Measurements from ENCODE around the gene HAVCR2.

The HAVCR2 gene

DNA sequence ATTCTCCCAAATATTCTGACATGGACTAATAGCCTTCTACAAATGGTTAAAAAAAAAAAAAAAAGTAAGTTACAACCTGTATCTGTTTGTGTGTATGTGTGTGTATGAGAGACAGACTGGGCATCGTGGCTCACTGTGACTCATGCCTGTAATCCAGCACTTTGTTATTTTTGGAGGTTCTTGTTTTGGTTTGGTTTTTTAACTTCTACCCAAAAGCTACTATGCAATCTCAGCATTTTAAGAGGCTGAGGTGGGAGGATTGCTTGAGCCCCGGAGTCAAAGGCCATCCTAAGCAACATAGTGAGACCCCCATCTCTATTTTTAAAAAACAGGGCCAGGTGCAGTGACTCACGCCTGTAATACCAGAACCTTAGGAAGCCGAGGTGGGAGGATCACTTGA, 32.3 kb downstream of the HAVCR2 start:
- DNase-seq (ENCODE audit: extremely low read depth, low read depth) = peak; percentile 16
- TF ChIP-seq, protein P1, sequence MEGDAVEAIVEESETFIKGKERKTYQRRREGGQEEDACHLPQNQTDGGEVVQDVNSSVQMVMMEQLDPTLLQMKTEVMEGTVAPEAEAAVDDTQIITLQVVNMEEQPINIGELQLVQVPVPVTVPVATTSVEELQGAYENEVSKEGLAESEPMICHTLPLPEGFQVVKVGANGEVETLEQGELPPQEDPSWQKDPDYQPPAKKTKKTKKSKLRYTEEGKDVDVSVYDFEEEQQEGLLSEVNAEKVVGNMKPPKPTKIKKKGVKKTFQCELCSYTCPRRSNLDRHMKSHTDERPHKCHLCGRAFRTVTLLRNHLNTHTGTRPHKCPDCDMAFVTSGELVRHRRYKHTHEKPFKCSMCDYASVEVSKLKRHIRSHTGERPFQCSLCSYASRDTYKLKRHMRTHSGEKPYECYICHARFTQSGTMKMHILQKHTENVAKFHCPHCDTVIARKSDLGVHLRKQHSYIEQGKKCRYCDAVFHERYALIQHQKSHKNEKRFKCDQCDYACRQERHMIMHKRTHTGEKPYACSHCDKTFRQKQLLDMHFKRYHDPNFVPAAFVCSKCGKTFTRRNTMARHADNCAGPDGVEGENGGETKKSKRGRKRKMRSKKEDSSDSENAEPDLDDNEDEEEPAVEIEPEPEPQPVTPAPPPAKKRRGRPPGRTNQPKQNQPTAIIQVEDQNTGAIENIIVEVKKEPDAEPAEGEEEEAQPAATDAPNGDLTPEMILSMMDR (IDR thresholded peaks at IDR 0.05; ENCODE audit: low read depth, low read length, missing control alignments) = no peak
- H3K4me3 ChIP-seq (replicated peaks; ENCODE audit: low read depth, low read length) = no peak overlapping the region

DNA sequence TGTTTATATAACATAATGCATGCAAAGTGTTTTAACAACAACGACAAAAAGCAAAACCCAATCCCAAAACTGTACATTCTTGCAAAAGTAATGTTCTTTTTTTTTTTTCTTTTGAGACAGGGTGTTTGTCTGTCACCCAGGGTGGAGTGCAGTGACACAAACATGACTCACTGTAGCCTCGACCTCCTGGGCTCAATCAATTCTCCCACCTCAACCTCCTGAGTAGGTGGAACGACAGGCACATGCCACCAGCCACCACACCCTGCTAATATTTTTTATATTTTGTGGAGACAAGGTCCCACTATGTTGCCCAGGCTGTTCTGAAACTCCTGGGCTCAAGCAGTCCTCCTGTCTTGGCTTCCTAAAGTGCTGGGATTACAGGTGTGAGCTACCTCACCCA, 36.3 kb downstream of the HAVCR2 start:
- no peak overlapping the region for H3K4me3 ChIP-seq (replicated peaks; ENCODE audit: low read depth, low read length)
- TF ChIP-seq, protein P1 (IDR thresholded peaks at IDR 0.05; ENCODE audit: low read depth, low read length, missing control alignments) = no peak
- DNase-seq (ENCODE audit: extremely low read depth, low read depth) = no peak

DNA sequence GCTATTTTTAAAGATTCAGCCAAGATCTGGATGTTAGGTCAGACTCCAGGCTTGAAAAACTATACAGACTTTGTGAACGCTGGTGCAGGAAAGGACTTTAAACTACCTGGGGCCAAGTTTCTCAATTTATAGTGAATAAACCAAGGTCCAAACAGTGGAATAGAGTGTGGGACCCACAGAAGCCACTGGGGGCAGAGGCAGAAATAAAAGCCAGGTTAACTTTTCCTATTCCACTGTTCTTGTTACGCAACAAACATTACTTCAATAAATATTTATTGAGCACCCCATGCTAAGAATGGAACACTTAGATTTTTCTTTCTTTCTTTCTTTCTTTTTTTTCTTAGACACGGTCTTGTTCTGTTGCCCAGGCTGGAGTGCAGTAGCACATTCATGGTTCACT, 38.9 kb downstream of the HAVCR2 start:
- H3K4me3 ChIP-seq (replicated peaks; ENCODE audit: low read depth, low read length) = no peak overlapping the region
- DNase-seq (ENCODE audit: extremely low read depth, low read depth) = no peak
- TF ChIP-seq, protein P1 (IDR thresholded peaks at IDR 0.05; ENCODE audit: low read depth, low read length, missing control alignments) = no peak

DNA sequence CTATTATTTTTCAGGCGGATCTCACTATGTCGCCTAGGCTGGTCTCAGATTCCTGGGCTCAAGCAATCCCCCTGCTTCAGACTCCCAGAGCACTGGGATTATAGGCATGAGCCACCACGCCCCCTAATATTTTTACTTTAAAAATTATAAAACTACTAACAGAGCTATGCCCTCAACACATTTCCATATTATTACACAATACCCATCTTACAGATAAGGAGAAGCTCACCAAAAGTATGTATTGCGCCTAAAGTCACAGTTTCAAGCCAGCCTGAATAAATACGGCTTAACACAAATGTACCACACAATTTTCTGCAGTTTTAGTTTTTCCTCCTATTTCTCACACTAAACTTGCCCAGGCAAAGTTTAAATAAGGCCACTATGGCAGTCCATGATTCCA, 40.1 kb downstream of the HAVCR2 start:
- no peak overlapping the region for H3K4me3 ChIP-seq (replicated peaks; ENCODE audit: low read depth, low read length)
- no peak for DNase-seq (ENCODE audit: extremely low read depth, low read depth)
- TF ChIP-seq, protein P1 (IDR thresholded peaks at IDR 0.05; ENCODE audit: low read depth, low read length, missing control alignments) = no peak

DNA sequence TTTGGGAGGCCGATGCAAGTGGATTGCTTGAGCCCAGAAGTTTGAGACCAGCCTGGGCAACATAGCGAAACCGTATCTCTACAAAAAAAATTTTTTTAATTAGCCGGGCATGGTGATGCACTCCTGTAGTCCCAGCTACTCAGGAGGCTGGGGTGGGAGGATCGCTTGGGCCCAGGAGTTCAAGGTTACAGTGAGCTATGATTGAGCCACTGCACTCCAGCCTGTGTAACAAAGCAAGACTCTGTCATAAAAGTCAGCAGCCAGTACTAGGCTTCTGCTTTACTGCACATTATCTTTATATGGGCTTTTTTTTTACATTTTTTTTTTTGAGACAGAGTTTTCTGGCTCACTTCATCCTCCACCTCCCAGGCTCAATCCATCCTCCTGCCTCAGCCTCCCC, 40.5 kb downstream of the HAVCR2 start:
- DNase-seq (ENCODE audit: extremely low read depth, low read depth) = no peak

DNA sequence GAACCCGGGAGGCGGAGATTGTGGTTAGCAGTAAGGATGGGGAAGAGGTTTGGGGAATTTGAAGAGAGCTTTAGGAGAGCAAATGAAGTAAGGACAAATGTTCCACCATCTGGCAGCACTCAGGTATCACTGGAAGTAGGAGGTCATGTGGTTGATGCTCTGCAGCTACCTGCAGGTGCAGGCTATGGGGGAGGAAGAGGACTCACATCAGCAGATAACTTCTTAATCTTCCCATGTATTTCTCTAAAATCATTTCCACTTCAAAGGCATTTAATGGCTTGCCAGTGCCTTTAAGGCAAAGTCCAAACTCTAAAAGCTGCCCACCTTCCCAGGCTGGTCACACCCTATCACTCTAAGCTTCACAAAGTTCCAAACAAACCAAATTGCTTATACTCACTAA, 41.8 kb downstream of the HAVCR2 start:
- TF ChIP-seq, protein P1 (IDR thresholded peaks at IDR 0.05; ENCODE audit: low read depth, low read length, missing control alignments) = no peak
- no peak for DNase-seq (ENCODE audit: extremely low read depth, low read depth)
- H3K4me3 ChIP-seq (replicated peaks; ENCODE audit: low read depth, low read length) = no peak overlapping the region

More for the DNA sequence above, 40.5 kb downstream of the HAVCR2 start:
- no peak overlapping the region for H3K4me3 ChIP-seq (replicated peaks; ENCODE audit: low read depth, low read length)
- TF ChIP-seq, protein P1 (IDR thresholded peaks at IDR 0.05; ENCODE audit: low read depth, low read length, missing control alignments) = no peak

DNA sequence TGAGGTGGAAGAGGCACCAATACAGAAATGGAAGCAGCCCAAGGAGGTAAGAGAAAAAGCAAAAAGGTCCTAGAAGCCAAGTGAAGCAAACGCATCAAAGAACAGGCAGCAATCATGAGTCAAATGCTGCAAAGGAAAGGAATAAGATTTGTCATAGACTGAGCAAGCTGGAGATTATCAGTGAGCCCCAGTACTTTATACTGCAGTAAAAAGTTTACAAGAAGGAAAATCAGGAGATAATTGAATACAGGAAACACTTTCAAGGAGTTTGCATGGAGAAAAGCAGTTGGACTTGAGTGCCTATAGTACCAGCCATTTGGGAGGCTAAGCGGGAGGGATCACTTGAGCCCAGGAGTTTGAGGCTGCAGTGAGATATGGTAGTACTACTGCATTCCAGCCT, 42.8 kb downstream of the HAVCR2 start:
- TF ChIP-seq, protein P1 (IDR thresholded peaks at IDR 0.05; ENCODE audit: low read depth, low read length, missing control alignments) = no peak
- DNase-seq (ENCODE audit: extremely low read depth, low read depth) = no peak
- no peak overlapping the region for H3K4me3 ChIP-seq (replicated peaks; ENCODE audit: low read depth, low read length)
